OCI-LY7 (cell line): Measurements from ENCODE around the gene AOC3. TPM values are rescaled to one million over a fixed set of nuclear protein-coding genes. Genes with fewer than 3 reads are reported as not detected.
"Not testable (repeated sequence)": the region's sequence is repeated elsewhere in the genome, so short reads cannot be mapped to it uniquely, and the experiment has no call there.

Experiments used
- BruUV-seq: library from RNA; stranded (reverse); fragments of 400-500 nt; replicated peaks from 2 replicates; lab custom pipeline; 2021; lab: Mats Ljungman, UMichigan
- CTCF ChIA-PET: fragments of 300-600 bp; sonication (Branson Sonifier 250); formaldehyde crosslinking; loops from one replicate; lab custom pipeline; 2022; ENCODE audit warnings: antibody characterized with exemption; ENCODE audit not compliant: unreplicated experiment; lab: Charles Lee
- POLR2A ChIA-PET: fragments of 300-600 bp; sonication (Branson Sonifier 250); formaldehyde crosslinking; loops from one replicate; lab custom pipeline; 2022; ENCODE audit warnings: antibody characterized with exemption; lab: Charles Lee
- DNase-seq: peaks from one replicate; pipeline ENCODE4 v3.0.0-alpha.2; 2015; ENCODE audit warnings: low spot score
- H2AFZ ChIP-seq: fragments of 200-600 bp; sonication (generic), shearing (Covaris generic); 2 replicates; pipeline ENCODE4 v1.6.1; 2014; ENCODE audit warnings: mild to moderate bottlenecking, antibody characterized with exemption, low read length, moderate library complexity
- H3K27ac ChIP-seq: fragments of 200-600 bp; sonication (generic); 2 replicates; pipeline ENCODE4 v1.5.1; 2014; ENCODE audit warnings: mixed run types, low read depth, mild to moderate bottlenecking, moderate library complexity, low read length, inconsistent platforms; ENCODE audit not compliant: poor library complexity, severe bottlenecking
- H3K36me3 ChIP-seq: fragments of 200-600 bp; sonication (generic); 2 replicates; pipeline ENCODE4 v1.6.1; 2014; ENCODE audit warnings: mild to moderate bottlenecking, antibody characterized with exemption, low read length, moderate library complexity, mixed read lengths; ENCODE audit not compliant: insufficient read depth
- H3K4me1 ChIP-seq: fragments of 200-600 bp; sonication (generic); 2 replicates; pipeline ENCODE4 v1.5.1; 2014; ENCODE audit warnings: mild to moderate bottlenecking, low read length; ENCODE audit not compliant: insufficient read depth, poor library complexity, severe bottlenecking
- H3K4me2 ChIP-seq: fragments of 200-600 bp; sonication (generic); 2 replicates; pipeline ENCODE4 v1.6.1; 2014; ENCODE audit warnings: mild to moderate bottlenecking, low read length
- H3K4me3 ChIP-seq: fragments of 200-600 bp; sonication (generic); 2 replicates; pipeline ENCODE4 v1.5.1; 2014; ENCODE audit warnings: mild to moderate bottlenecking, low read depth, low read length; ENCODE audit not compliant: poor library complexity, severe bottlenecking
- H3K79me2 ChIP-seq: fragments of 200-600 bp; sonication (generic); 2 replicates; pipeline ENCODE4 v1.6.1; 2016; ENCODE audit warnings: low read depth, mild to moderate bottlenecking, low read length, moderate library complexity, mixed read lengths; ENCODE audit not compliant: insufficient read depth
- H3K9me2 ChIP-seq: fragments of 200-600 bp; sonication (generic); 2 replicates; pipeline ENCODE4 v1.6.1; 2016; ENCODE audit warnings: mild to moderate bottlenecking, low read length, mixed read lengths; ENCODE audit not compliant: insufficient read depth
- H3K9me3 ChIP-seq: fragments of 200-600 bp; sonication (generic); 2 replicates; pipeline ENCODE4 v1.6.1; 2014; ENCODE audit warnings: mild to moderate bottlenecking, mixed run types, low read length, mixed read lengths
- H4K20me1 ChIP-seq: fragments of 200-600 bp; sonication (generic); 2 replicates; pipeline ENCODE4 v1.6.1; 2014; ENCODE audit warnings: mild to moderate bottlenecking, antibody characterized with exemption, low read length, moderate library complexity, mixed read lengths; ENCODE audit not compliant: insufficient read depth
- CTCF ChIP-seq: fragments of 200-600 bp; sonication (generic); conservative IDR thresholded peaks from 2 replicates; pipeline ENCODE4 v1.5.1; 2014; ENCODE audit warnings: mild to moderate bottlenecking, antibody characterized with exemption, low read length, moderate library complexity, mixed read lengths
- EZH2phosphoT487 ChIP-seq: fragments of 200-600 bp; sonication (generic); IDR thresholded peaks from 2 replicates; pipeline ENCODE4 v1.6.1; 2018; ENCODE audit warnings: low read depth, borderline replicate concordance, mild to moderate bottlenecking, mixed run types, antibody characterized with exemption, low read length, moderate library complexity, mixed read lengths
- intact Hi-C: fragments of 100-400 bp; cut with micrococcal nuclease; formaldehyde crosslinking; loops from one replicate; pipeline ENCODE4 v1.10.0; 2022; ENCODE audit not compliant: unreplicated experiment
- total RNA-seq, 2 experiments: library from RNA; depleted of rRNA in 1 of 2; stranded (reverse); fragments of >200 nt in 1 of 2; shearing (Covaris generic) in 1 of 2; gene quantifications; 2 replicates each; pipeline ENCODE4 v1.2.3, GENCODE V29; 2014 to 2022

The AOC3 gene
- total RNA-seq, 2 experiments from 2014 or later = 0.73 to 2.5 TPM

GRCh38 chr17:42853968-42854790 lies 3.2 kb downstream of the AOC3 start:
- Histone ChIP-seq H2AFZ (no peak overlapping the region), H3K36me3 (no peaks in the 10 kb centered on the region), H3K4me2 (no peak overlapping the region), H3K79me2 (no peaks in the 10 kb centered on the region), H3K9me2 (no peaks in the 10 kb centered on the region), H3K4me1 (peaks cover 14% of the 10 kb centered on the region), H3K4me3 (no peak overlapping the region), H3K27ac (no peak overlapping the region), H3K9me3 (no peaks in the 10 kb centered on the region), H4K20me1 (no peaks in the 10 kb centered on the region)
- no peak for DNase-seq
- no TSS peak for BruUV-seq
- TF ChIP-seq CTCF (no peak), EZH2phosphoT487 (no peak)
- intact Hi-C loops = no loop called here
- CTCF ChIA-PET = no interaction called here
- POLR2A ChIA-PET = no interaction called here

GRCh38 chr17:42855048-42855596 lies 4.1 kb downstream of the AOC3 start:
- BruUV-seq = no TSS peak
- no peak for DNase-seq
- Histone ChIP-seq H3K79me2 (no peaks in the 10 kb centered on the region), H3K27ac (no peak overlapping the region), H3K4me1 (peaks cover 14% of the 10 kb centered on the region), H4K20me1 (no peaks in the 10 kb centered on the region), H3K4me3 (no peak overlapping the region), H2AFZ (no peak overlapping the region), H3K4me2 (no peak overlapping the region), H3K9me3 (no peaks in the 10 kb centered on the region), H3K9me2 (no peaks in the 10 kb centered on the region), H3K36me3 (no peaks in the 10 kb centered on the region)
- POLR2A ChIA-PET = no interaction called here
- intact Hi-C loops = no loop called here
- CTCF ChIA-PET = no interaction called here
- TF ChIP-seq CTCF (no peak), EZH2phosphoT487 (no peak)

GRCh38 chr17:42856093-42856492 lies 5.1 kb downstream of the AOC3 start:
- DNase-seq, POLR2A ChIA-PET: not testable (repeated sequence)

GRCh38 chr17:42856516-42856915 lies 5.5 kb downstream of the AOC3 start:
- CTCF ChIA-PET, H3K4me3 ChIP-seq, H2AFZ ChIP-seq, H3K4me2 ChIP-seq, H4K20me1 ChIP-seq, intact Hi-C loops, POLR2A ChIA-PET, H3K36me3 ChIP-seq, H3K9me3 ChIP-seq, DNase-seq, BruUV-seq, H3K79me2 ChIP-seq, H3K27ac ChIP-seq, H3K9me2 ChIP-seq: not testable (repeated sequence)
- peaks cover 14% of the 10 kb centered on the region for H3K4me1 ChIP-seq

More at GRCh38 chr17:42856093-42856492, 5.1 kb downstream of the AOC3 start:
- BruUV-seq, H3K36me3 ChIP-seq, H3K4me2 ChIP-seq, H3K9me2 ChIP-seq, H3K79me2 ChIP-seq, intact Hi-C loops, CTCF ChIA-PET, H3K27ac ChIP-seq, H4K20me1 ChIP-seq, H3K9me3 ChIP-seq, H2AFZ ChIP-seq, H3K4me3 ChIP-seq: not testable (repeated sequence)
- peaks cover 14% of the 10 kb centered on the region for H3K4me1 ChIP-seq
